Measurements from ENCODE around the gene ENTREP1. TPM values are rescaled to one million over a fixed set of nuclear protein-coding genes. Genes with fewer than 3 reads are reported as not detected.

The ENTREP1 gene
- polyA plus RNA-seq, 6 donors from 2014 or later, result not detected

- Mint-ChIP-seq H3K4me3 (no peak overlapping the region), H3K27me3 (peaks cover 12 to 26% (median 13%) of the 10 kb centered on the region in 3 donors), H3K9me3 (peaks cover 0 to 3% (median 0%) of the 10 kb centered on the region in 7 donors), H3K27ac (peak overlapping the region in 1 of 6 donors; percentile 39), H3K4me1 (no peaks in the 10 kb centered on the region), H3K36me3 (no peaks in the 10 kb centered on the region)
- ATAC-seq (ENCODE audit: low read depth in 2 of 2) (no peak), DNase-seq (no peak)
Measured at GRCh38 chr9:69357030-69357775, 32.2 kb downstream of the ENTREP1 start.

GRCh38 chr9:69357821-69358220, 32.8 kb downstream of the ENTREP1 start:
- Mint-ChIP-seq H3K9me3 (peaks cover 0 to 3% (median 0%) of the 10 kb centered on the region in 7 donors), H3K4me3 (no peak overlapping the region), H3K27ac (no peak overlapping the region), H3K4me1 (no peaks in the 10 kb centered on the region), H3K27me3 (peaks cover 9 to 26% (median 13%) of the 10 kb centered on the region in 3 donors), H3K36me3 (no peaks in the 10 kb centered on the region)
- DNase-seq (no peak), ATAC-seq (ENCODE audit: low read depth in 2 of 2) (no peak)

GRCh38 chr9:69363191-69363590, 38.2 kb downstream of the ENTREP1 start:
- H3K9me3 Mint-ChIP-seq, result peaks cover 0 to 4% (median 1%) of the 10 kb centered on the region in 7 donors
- peaks cover 0 to 2% of the 10 kb centered on the region in 2 donors for H3K36me3 Mint-ChIP-seq
- ATAC-seq (ENCODE audit: low read depth in 2 of 2) (no peak), DNase-seq (no peak)
- no peaks in the 10 kb centered on the region for H3K4me1 Mint-ChIP-seq
- H3K4me3 Mint-ChIP-seq, result no peak overlapping the region
- no peak overlapping the region for H3K27ac Mint-ChIP-seq
- peaks cover 2 to 19% (median 4%) of the 10 kb centered on the region in 3 donors for H3K27me3 Mint-ChIP-seq

- DNase-seq (no peak), ATAC-seq (ENCODE audit: low read depth in 2 of 2) (no peak)
- no peak overlapping the region for H3K27ac Mint-ChIP-seq
- no peak overlapping the region for H3K4me3 Mint-ChIP-seq
- no peaks in the 10 kb centered on the region for H3K4me1 Mint-ChIP-seq
- H3K27me3 Mint-ChIP-seq, result peaks cover 7 to 29% (median 8%) of the 10 kb centered on the region in 3 donors
- peaks cover 0 to 7% of the 10 kb centered on the region in 2 donors for H3K36me3 Mint-ChIP-seq
- peaks cover 0 to 14% (median 5%) of the 10 kb centered on the region in 7 donors for H3K9me3 Mint-ChIP-seq
Measured at GRCh38 chr9:69364510-69365150, 39.6 kb downstream of the ENTREP1 start.

- ATAC-seq (ENCODE audit: low read depth in 2 of 2) (no peak), DNase-seq (no peak)
- Mint-ChIP-seq H3K4me1 (no peaks in the 10 kb centered on the region), H3K27me3 (peaks cover 3 to 37% (median 8%) of the 10 kb centered on the region in 3 donors), H3K9me3 (peaks cover 0 to 18% (median 6%) of the 10 kb centered on the region in 7 donors), H3K4me3 (no peak overlapping the region), H3K27ac (no peak overlapping the region), H3K36me3 (peaks cover 0 to 7% of the 10 kb centered on the region in 2 donors)
Measured at GRCh38 chr9:69370430-69370829, 45.4 kb downstream of the ENTREP1 start.

GRCh38 chr9:69371001-69371400, 46.0 kb downstream of the ENTREP1 start:
- Mint-ChIP-seq H3K4me3 (no peak overlapping the region), H3K9me3 (peaks cover 0 to 18% (median 6%) of the 10 kb centered on the region in 7 donors), H3K27ac (no peak overlapping the region), H3K36me3 (peaks cover 0 to 7% of the 10 kb centered on the region in 2 donors), H3K4me1 (no peaks in the 10 kb centered on the region), H3K27me3 (peaks cover 3 to 37% (median 8%) of the 10 kb centered on the region in 3 donors)
- DNase-seq (no peak), ATAC-seq (ENCODE audit: low read depth in 2 of 2) (no peak)

- DNase-seq (no peak), ATAC-seq (ENCODE audit: low read depth in 2 of 2) (no peak)
- Mint-ChIP-seq H3K36me3 (no peaks in the 10 kb centered on the region), H3K27ac (no peak overlapping the region), H3K27me3 (peaks cover 0 to 16% (median 2%) of the 10 kb centered on the region in 3 donors), H3K9me3 (peaks cover 0 to 8% (median 0%) of the 10 kb centered on the region in 7 donors), H3K4me1 (no peaks in the 10 kb centered on the region), H3K4me3 (no peak overlapping the region)
Measured at GRCh38 chr9:69376651-69377050, 51.6 kb downstream of the ENTREP1 start.

- Mint-ChIP-seq H3K27ac (peak overlapping the region in 1 of 6 donors; percentile 67), H3K36me3 (no peaks in the 10 kb centered on the region), H3K4me1 (no peaks in the 10 kb centered on the region), H3K27me3 (peaks cover 0 to 22% (median 7%) of the 10 kb centered on the region in 3 donors), H3K9me3 (peaks cover 0 to 7% (median 0%) of the 10 kb centered on the region in 7 donors), H3K4me3 (no peak overlapping the region)
- DNase-seq, result no peak
- ATAC-seq (ENCODE audit: low read depth in 2 of 2), result no peak
Measured at GRCh38 chr9:69377291-69377690, 52.3 kb downstream of the ENTREP1 start.

GRCh38 chr9:69377981-69378380, 53.0 kb downstream of the ENTREP1 start:
- ATAC-seq (ENCODE audit: low read depth in 2 of 2), result no peak
- Mint-ChIP-seq H3K4me1 (no peaks in the 10 kb centered on the region), H3K4me3 (no peak overlapping the region), H3K27ac (no peak overlapping the region), H3K27me3 (peaks cover 0 to 23% (median 7%) of the 10 kb centered on the region in 3 donors), H3K9me3 (no peaks in the 10 kb centered on the region), H3K36me3 (no peaks in the 10 kb centered on the region)
- no peak for DNase-seq

- H3K4me1 Mint-ChIP-seq, result no peaks in the 10 kb centered on the region
Measured at GRCh38 chr9:69379270-69379982, 54.4 kb downstream of the ENTREP1 start.

GRCh38 chr9:69380301-69380700, 55.3 kb downstream of the ENTREP1 start:
- ATAC-seq (ENCODE audit: low read depth in 2 of 2) (no peak), DNase-seq (no peak)
- Mint-ChIP-seq H3K27ac (no peak overlapping the region), H3K27me3 (peaks cover 0 to 21% (median 7%) of the 10 kb centered on the region in 3 donors), H3K4me1 (no peaks in the 10 kb centered on the region), H3K36me3 (no peaks in the 10 kb centered on the region), H3K9me3 (no peaks in the 10 kb centered on the region), H3K4me3 (no peak overlapping the region)

More at GRCh38 chr9:69379270-69379982, 54.4 kb downstream of the ENTREP1 start:
- H3K9me3 Mint-ChIP-seq, result no peaks in the 10 kb centered on the region
- no peak for ATAC-seq (ENCODE audit: low read depth in 2 of 2)
- no peak overlapping the region for H3K4me3 Mint-ChIP-seq
- peaks cover 0 to 30% (median 7%) of the 10 kb centered on the region in 3 donors for H3K27me3 Mint-ChIP-seq
- no peak overlapping the region for H3K27ac Mint-ChIP-seq
- no peak for DNase-seq
- no peaks in the 10 kb centered on the region for H3K36me3 Mint-ChIP-seq

GRCh38 chr9:69380811-69381210, 55.8 kb downstream of the ENTREP1 start:
- H3K27ac Mint-ChIP-seq, result no peak overlapping the region
- H3K4me1 Mint-ChIP-seq, result no peaks in the 10 kb centered on the region
- H3K4me3 Mint-ChIP-seq, result no peak overlapping the region
- H3K9me3 Mint-ChIP-seq, result no peaks in the 10 kb centered on the region
- H3K36me3 Mint-ChIP-seq, result no peaks in the 10 kb centered on the region
- H3K27me3 Mint-ChIP-seq, result peaks cover 0 to 21% (median 7%) of the 10 kb centered on the region in 3 donors
- no peak for DNase-seq
- no peak for ATAC-seq (ENCODE audit: low read depth in 2 of 2)

GRCh38 chr9:69382135-69382534, 57.1 kb downstream of the ENTREP1 start:
- ATAC-seq (ENCODE audit: low read depth in 2 of 2) (no peak), DNase-seq (no peak)
- no peak overlapping the region for H3K27ac Mint-ChIP-seq
- no peak overlapping the region for H3K4me3 Mint-ChIP-seq
- no peaks in the 10 kb centered on the region for H3K9me3 Mint-ChIP-seq
- peaks cover 0 to 21% (median 7%) of the 10 kb centered on the region in 3 donors for H3K27me3 Mint-ChIP-seq
- H3K36me3 Mint-ChIP-seq, result no peaks in the 10 kb centered on the region
- H3K4me1 Mint-ChIP-seq, result no peaks in the 10 kb centered on the region

All from naive B cell (primary cell).